ENCODE results near the gene PPBP.

The PPBP gene

GRCh38 chr4:73947239-73947985 lies 40.6 kb downstream of the PPBP start:
- no peak for DNase-seq

GRCh38 chr4:73945674-73946449 lies 42.1 kb downstream of the PPBP start:
- no peak for DNase-seq

- no peak for DNase-seq
Measured at GRCh38 chr4:73945140-73945539, 42.9 kb downstream of the PPBP start.

- DNase-seq: no peak
Measured at GRCh38 chr4:73944061-73944875, 43.7 kb downstream of the PPBP start.

GRCh38 chr4:73943555-73943954 lies 44.4 kb downstream of the PPBP start:
- DNase-seq: no peak

GRCh38 chr4:73936969-73937368 lies 51.0 kb downstream of the PPBP start:
- DNase-seq: no peak

Measured in CD4-positive, alpha-beta T cell treated with Interleukin-1 beta for 1 hour (primary cell).